Astrocyte (in vitro differentiated cells and primary cell): Measurements from ENCODE around the gene SSBP2. TPM values are rescaled to one million over a fixed set of nuclear protein-coding genes. Genes with fewer than 3 reads are reported as not detected.

ENCODE experiments used
- DNase-seq: peaks from one replicate; pipeline ENCODE4 v3.0.0-alpha.2; 2010; ENCODE audit warnings: low read depth
- FAIRE-seq: peaks from 2 replicates; lab custom pipeline; 2011; peaks lifted over from hg19 to GRCh38; lab: Jason Lieb, UNC
- H2AFZ ChIP-seq: 2 replicates; pipeline ENCODE4 v1.6.0; 2012; ENCODE audit warnings: low read depth, low read length, inconsistent platforms
- H3K27ac ChIP-seq: 2 replicates; pipeline ENCODE4 v1.5.1; 2011; ENCODE audit warnings: low read depth, low read length, inconsistent platforms
- H3K27me3 ChIP-seq: 2 replicates; pipeline ENCODE4 v1.6.0; 2011; ENCODE audit warnings: low read length, inconsistent platforms; ENCODE audit not compliant: insufficient read depth
- H3K36me3 ChIP-seq: 2 replicates; pipeline ENCODE4 v1.5.1; 2011; ENCODE audit warnings: low read length, inconsistent platforms; ENCODE audit not compliant: insufficient read depth
- H3K4me1 ChIP-seq: 2 replicates; pipeline ENCODE4 v1.5.1; 2011; ENCODE audit warnings: low read length, inconsistent platforms; ENCODE audit not compliant: insufficient read depth
- H3K4me2 ChIP-seq: 2 replicates; pipeline ENCODE4 v1.6.0; 2012; ENCODE audit warnings: low read length, inconsistent platforms
- H3K4me3 ChIP-seq: 2 replicates; pipeline ENCODE4 v1.5.1; 2011; ENCODE audit warnings: low read depth, mild to moderate bottlenecking, low read length, inconsistent platforms; ENCODE audit not compliant: insufficient read depth
- H3K79me2 ChIP-seq: 2 replicates; pipeline ENCODE4 v1.6.0; 2012; ENCODE audit warnings: mild to moderate bottlenecking, low read length, inconsistent platforms; ENCODE audit not compliant: insufficient read depth
- H3K9ac ChIP-seq: 2 replicates; pipeline ENCODE4 v1.6.0; 2012; ENCODE audit warnings: mild to moderate bottlenecking, low read length, inconsistent platforms
- H3K9me3 ChIP-seq: 2 replicates; pipeline ENCODE4 v1.5.1; 2012; ENCODE audit warnings: low read depth, mild to moderate bottlenecking, low read length, inconsistent platforms; ENCODE audit not compliant: insufficient read depth
- H4K20me1 ChIP-seq: 2 replicates; pipeline ENCODE4 v1.6.0; 2012; ENCODE audit warnings: low read length, inconsistent platforms; ENCODE audit not compliant: insufficient read depth
- H3K27ac Mint-ChIP-seq: one replicate; pipeline ENCODE4 v1.8.0; 2021; ENCODE audit warnings: mild to moderate bottlenecking, mixed read lengths; ENCODE audit not compliant: unreplicated experiment
- H3K27me3 Mint-ChIP-seq: one replicate; pipeline ENCODE4 v1.8.0; 2021; ENCODE audit warnings: low read depth, mixed read lengths; ENCODE audit not compliant: unreplicated experiment
- H3K36me3 Mint-ChIP-seq: one replicate; pipeline ENCODE4 v1.8.0; 2021; ENCODE audit warnings: low read depth, mixed read lengths; ENCODE audit not compliant: unreplicated experiment
- H3K4me1 Mint-ChIP-seq: one replicate; pipeline ENCODE4 v1.8.0; 2021; ENCODE audit warnings: low read depth, mixed read lengths; ENCODE audit not compliant: unreplicated experiment
- H3K4me3 Mint-ChIP-seq: one replicate; pipeline ENCODE4 v1.8.0; 2021; ENCODE audit warnings: mild to moderate bottlenecking, moderate library complexity, mixed read lengths; ENCODE audit not compliant: unreplicated experiment
- H3K9me3 Mint-ChIP-seq: one replicate; pipeline ENCODE4 v1.8.0; 2021; ENCODE audit warnings: mild to moderate bottlenecking, mixed read lengths; ENCODE audit not compliant: unreplicated experiment
- CTCF ChIP-seq: IDR thresholded peaks from 2 replicates; pipeline ENCODE4 v1.5.1; 2011; ENCODE audit warnings: low read depth, mild to moderate bottlenecking, inconsistent platforms, low read length, moderate library complexity; ENCODE audit not compliant: insufficient read depth
- EZH2 ChIP-seq: IDR thresholded peaks from 2 replicates; pipeline ENCODE4 v1.6.1; 2012; ENCODE audit warnings: mild to moderate bottlenecking, low read length, inconsistent platforms; ENCODE audit not compliant: insufficient read depth
- total RNA-seq: library from RNA; stranded (reverse); gene quantifications from 2 replicates; pipeline ENCODE4 v1.2.1, GENCODE V29; 2021

SSBP2 gene
- total RNA-seq, 1 donor from 2014 or later = 59.8 TPM

DNA sequence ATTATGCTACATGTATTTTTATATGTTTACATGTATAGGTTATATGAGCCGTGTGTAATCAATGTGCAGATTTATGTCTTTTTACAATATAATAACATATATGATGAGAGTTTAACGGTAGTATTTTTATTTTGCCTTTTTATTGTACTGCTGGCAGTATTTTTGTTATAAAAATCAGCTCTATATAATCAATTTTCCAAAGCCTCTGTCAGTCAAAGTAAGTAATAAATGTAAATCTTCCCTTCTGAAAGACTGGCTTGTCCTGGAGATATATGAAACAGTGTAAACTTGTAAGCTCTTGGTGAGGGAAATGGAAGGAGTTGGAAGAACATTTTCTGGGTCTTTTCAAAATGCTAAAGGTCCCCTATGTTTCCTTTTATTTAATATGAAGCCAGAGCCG is 173.8 kb downstream of the SSBP2 start:
- DNase-seq (no peak), FAIRE-seq (no peak)
- Histone ChIP-seq H2AFZ (no peak overlapping the region), H3K27ac (no peak overlapping the region), H3K27me3 (no peaks in the 10 kb centered on the region), H3K4me1 (no peaks in the 10 kb centered on the region), H3K4me2 (no peak overlapping the region), H3K79me2 (no peaks in the 10 kb centered on the region), H4K20me1 (no peaks in the 10 kb centered on the region), H3K9ac (no peak overlapping the region), H3K36me3 (no peaks in the 10 kb centered on the region), H3K4me3 (no peak overlapping the region), H3K9me3 (no peaks in the 10 kb centered on the region)
- Mint-ChIP-seq H3K36me3 (peaks cover 2% of the 10 kb centered on the region), H3K27me3 (no peaks in the 10 kb centered on the region), H3K27ac (no peak overlapping the region), H3K4me3 (no peak overlapping the region), H3K9me3 (no peaks in the 10 kb centered on the region), H3K4me1 (peaks cover 4% of the 10 kb centered on the region)
- TF ChIP-seq EZH2 = no peak
- no peak for TF ChIP-seq CTCF

GRCh38 chr5:81575924-81576323 is 175.0 kb downstream of the SSBP2 start:
- no peak overlapping the region for H3K4me3 Mint-ChIP-seq
- no peak overlapping the region for H3K27ac Mint-ChIP-seq
- FAIRE-seq (no peak), DNase-seq (no peak)
- no peaks in the 10 kb centered on the region for H3K36me3 ChIP-seq
- H3K27me3 Mint-ChIP-seq = no peaks in the 10 kb centered on the region
- H4K20me1 ChIP-seq = no peaks in the 10 kb centered on the region
- H3K4me1 Mint-ChIP-seq = peaks cover 4% of the 10 kb centered on the region
- no peaks in the 10 kb centered on the region for H3K27me3 ChIP-seq
- no peak overlapping the region for H3K27ac ChIP-seq
- TF ChIP-seq CTCF (no peak), EZH2 (no peak)
- H3K4me2 ChIP-seq = no peak overlapping the region
- no peak overlapping the region for H2AFZ ChIP-seq
- no peaks in the 10 kb centered on the region for H3K79me2 ChIP-seq
- no peak overlapping the region for H3K9ac ChIP-seq
- no peak overlapping the region for H3K4me3 ChIP-seq
- H3K9me3 Mint-ChIP-seq = no peaks in the 10 kb centered on the region
- H3K4me1 ChIP-seq = no peaks in the 10 kb centered on the region
- peaks cover 2% of the 10 kb centered on the region for H3K36me3 Mint-ChIP-seq
- H3K9me3 ChIP-seq = no peaks in the 10 kb centered on the region

- no peak overlapping the region for H3K27ac Mint-ChIP-seq
- FAIRE-seq (no peak), DNase-seq (no peak)
Observed at GRCh38 chr5:81572201-81572600, 178.7 kb downstream of the SSBP2 start.

More at GRCh38 chr5:81572201-81572600, 178.7 kb downstream of the SSBP2 start:
- Histone ChIP-seq H3K27me3 (no peaks in the 10 kb centered on the region), H3K79me2 (no peaks in the 10 kb centered on the region), H3K27ac (no peak overlapping the region), H3K36me3 (no peaks in the 10 kb centered on the region), H3K4me3 (no peak overlapping the region), H2AFZ (no peak overlapping the region), H4K20me1 (no peaks in the 10 kb centered on the region), H3K4me2 (no peak overlapping the region), H3K9ac (no peak overlapping the region), H3K4me1 (no peaks in the 10 kb centered on the region), H3K9me3 (no peaks in the 10 kb centered on the region)
- Mint-ChIP-seq H3K36me3 (peaks cover 9% of the 10 kb centered on the region), H3K27me3 (no peaks in the 10 kb centered on the region), H3K4me3 (no peak overlapping the region), H3K4me1 (peaks cover 4% of the 10 kb centered on the region), H3K9me3 (peaks cover 4% of the 10 kb centered on the region)
- TF ChIP-seq EZH2 (no peak), CTCF (no peak)
